HFFc6 (cell line): Measurements from ENCODE around the gene CCDC91. TPM values are rescaled to one million over a fixed set of nuclear protein-coding genes. Genes with fewer than 3 reads are reported as not detected.
A peak's percentile ranks its signal among the peaks of the same experiment; 100 is the strongest.

Experiments
- DNase-seq: peaks from one replicate; pipeline ENCODE4 v3.0.0-alpha.2; 2018
- H3K27ac Mint-ChIP-seq: 2 replicates; pipeline ENCODE4 v1.8.0; 2020; ENCODE audit warnings: mild to moderate bottlenecking, mixed read lengths
- H3K27me3 Mint-ChIP-seq: 2 replicates; pipeline ENCODE4 v1.8.0; 2021; ENCODE audit warnings: mild to moderate bottlenecking, moderate library complexity, mixed read lengths; ENCODE audit not compliant: insufficient read depth
- H3K36me3 Mint-ChIP-seq: 2 replicates; pipeline ENCODE4 v1.8.0; 2021; ENCODE audit warnings: low read depth, mixed read lengths
- H3K4me1 Mint-ChIP-seq: 2 replicates; pipeline ENCODE4 v1.8.0; 2020; ENCODE audit warnings: low read depth, mixed read lengths
- H3K4me3 Mint-ChIP-seq: 2 replicates; pipeline ENCODE4 v1.8.0; 2020; ENCODE audit warnings: mild to moderate bottlenecking, moderate library complexity, mixed read lengths
- H3K9me3 Mint-ChIP-seq: 2 replicates; pipeline ENCODE4 v1.8.0; 2020; ENCODE audit warnings: mild to moderate bottlenecking, mixed read lengths
- CTCF ChIP-seq: fragments of 200-600 bp; sonication (generic); IDR thresholded peaks from 2 replicates; pipeline ENCODE4 v1.5.0; 2021; ENCODE audit warnings: antibody characterized with exemption, mild to moderate bottlenecking
- total RNA-seq, 6 experiments: library from RNA; stranded (reverse); fragmentation: NEBNext Ultra II Directional; extraction: Animal tissue kit (Norgen Biotek cat#: 25700); gene quantifications; 2 replicates in 1 of 6; 3 replicates in 5 of 6; pipeline ENCODE4 v1.2.3, GENCODE V29; 2021

The CCDC91 gene
- total RNA-seq, 6 experiments from 2014 or later = 14.7 to 17.3 (median 16.7) TPM

GRCh38 chr12:28539691-28540323, 349.6 kb downstream of the CCDC91 start:
- peaks cover 4% of the 10 kb centered on the region for H3K9me3 Mint-ChIP-seq
- peaks cover 2% of the 10 kb centered on the region; the same call in 1 of the 2 replicates for H3K27me3 Mint-ChIP-seq
- H3K36me3 Mint-ChIP-seq = peaks cover 5% of the 10 kb centered on the region
- DNase-seq = no peak
- no peak for TF ChIP-seq CTCF
- no peak overlapping the region for H3K27ac Mint-ChIP-seq
- no peak overlapping the region for H3K4me3 Mint-ChIP-seq
- peaks cover 52% of the 10 kb centered on the region for H3K4me1 Mint-ChIP-seq

GRCh38 chr12:28540324-28540714, 350.1 kb downstream of the CCDC91 start:
- H3K36me3 Mint-ChIP-seq = peaks cover 5% of the 10 kb centered on the region
- DNase-seq = no peak
- H3K4me3 Mint-ChIP-seq = no peak overlapping the region
- no peak overlapping the region for H3K27ac Mint-ChIP-seq
- TF ChIP-seq CTCF = no peak
- H3K4me1 Mint-ChIP-seq = peaks cover 47% of the 10 kb centered on the region
- H3K9me3 Mint-ChIP-seq = peaks cover 4% of the 10 kb centered on the region
- peaks cover 2% of the 10 kb centered on the region; the same call in 1 of the 2 replicates for H3K27me3 Mint-ChIP-seq

GRCh38 chr12:28543021-28543890, 353.0 kb downstream of the CCDC91 start:
- Mint-ChIP-seq H3K4me3 (peak overlapping the region; percentile 18; the same call in 1 of the 2 replicates), H3K27ac (no peak overlapping the region), H3K36me3 (peaks cover 5% of the 10 kb centered on the region), H3K27me3 (peaks cover 2% of the 10 kb centered on the region; the same call in 1 of the 2 replicates), H3K9me3 (peaks cover 4% of the 10 kb centered on the region), H3K4me1 (peaks cover 24% of the 10 kb centered on the region)
- no peak for TF ChIP-seq CTCF
- no peak for DNase-seq

- no peak for TF ChIP-seq CTCF
- Mint-ChIP-seq H3K4me1 (peaks cover 14% of the 10 kb centered on the region), H3K36me3 (no peaks in the 10 kb centered on the region), H3K9me3 (no peaks in the 10 kb centered on the region), H3K27ac (peak overlapping the region; percentile 92), H3K4me3 (peak overlapping the region; percentile 16; the same call in 1 of the 2 replicates), H3K27me3 (no peaks in the 10 kb centered on the region)
- peak; percentile 71 for DNase-seq
Measured at GRCh38 chr12:28550757-28551704, 360.8 kb downstream of the CCDC91 start.
